Fibroblast of skin of abdomen (primary cell): ENCODE measurements around the gene ZNF444.
A peak's percentile ranks its signal among the peaks of the same experiment; 100 is the strongest.

Experiments used
- DNase-seq: peaks from one replicate; pipeline ENCODE4 v3.0.0-alpha.2; 2013

ZNF444 gene

GRCh38 chr19:56123266-56123891 lies 17.7 kb upstream of the ZNF444 start:
- DNase-seq = no peak

- DNase-seq = no peak
These were observed 16.5 kb upstream of the ZNF444 start for GRCh38 chr19:56124578-56124977.

GRCh38 chr19:56125806-56126590 lies 15.1 kb upstream of the ZNF444 start:
- DNase-seq = no peak

- DNase-seq = no peak
These were observed 13.9 kb upstream of the ZNF444 start for GRCh38 chr19:56126983-56127780.

- DNase-seq = no peak
These were observed 11.1 kb upstream of the ZNF444 start for GRCh38 chr19:56130006-56130405.

GRCh38 chr19:56131651-56132050 lies 9.4 kb upstream of the ZNF444 start:
- DNase-seq = no peak

GRCh38 chr19:56132316-56132822 lies 8.7 kb upstream of the ZNF444 start:
- peak; percentile 47 for DNase-seq

- DNase-seq = peak; percentile 47
These were observed 7.0 kb upstream of the ZNF444 start for GRCh38 chr19:56133858-56134653.

- no peak for DNase-seq
These were observed 6.5 kb upstream of the ZNF444 start for GRCh38 chr19:56134654-56134921.

GRCh38 chr19:56136362-56136761 lies 4.7 kb upstream of the ZNF444 start:
- DNase-seq = no peak

GRCh38 chr19:56137405-56137804 lies 3.7 kb upstream of the ZNF444 start:
- no peak for DNase-seq

GRCh38 chr19:56138069-56138468 lies 3.0 kb upstream of the ZNF444 start:
- no peak for DNase-seq

- no peak for DNase-seq
These were observed 1.1 kb upstream of the ZNF444 start for GRCh38 chr19:56139847-56140582.

- no peak for DNase-seq
These were observed 418 bp downstream of the ZNF444 start for GRCh38 chr19:56141417-56141993.

GRCh38 chr19:56142087-56142787 lies 1.1 kb downstream of the ZNF444 start:
- no peak for DNase-seq

GRCh38 chr19:56142897-56143434 lies 1.9 kb downstream of the ZNF444 start:
- no peak for DNase-seq

GRCh38 chr19:56144376-56144775 lies 3.3 kb downstream of the ZNF444 start:
- no peak for DNase-seq

GRCh38 chr19:56144831-56145230 lies 3.7 kb downstream of the ZNF444 start:
- DNase-seq = no peak

GRCh38 chr19:56145698-56146097 lies 4.6 kb downstream of the ZNF444 start:
- no peak for DNase-seq

- DNase-seq = no peak
These were observed 5.8 kb downstream of the ZNF444 start for GRCh38 chr19:56146904-56147303.

- DNase-seq = no peak
These were observed 6.2 kb downstream of the ZNF444 start for GRCh38 chr19:56147307-56147706.
